Adrenal gland (tissue), 12 donors: ENCODE results near the gene VRK1. TPM values are rescaled to one million over a fixed set of nuclear protein-coding genes. Genes with fewer than 3 reads are reported as not detected.

Experiments used
- DNase-seq, 7 donors: peaks; one replicate each; pipeline ENCODE4 v3.0.0-alpha.2; 2019 to 2020
- H3K27ac ChIP-seq, 5 donors: fragments of 200-600 bp; sonication (generic) in 4 of 5; 1 replicate in 3 of 5; 2 replicates in 2 of 5; pipeline versions ENCODE4 v1.5.1 to v1.8.0; 2016 to 2020; ENCODE audit warnings: mild to moderate bottlenecking in 1 of 5
- H3K27me3 ChIP-seq: fragments of 200-600 bp; 2 replicates; pipeline ENCODE4 v1.8.0; 2021
- H3K36me3 ChIP-seq, 2 donors: fragments of 200-600 bp; replicated peaks in 1 of 2; 1 replicate in 1 of 2; 2 replicates in 1 of 2; pipeline versions ENCODE4 v1.5.1 to v1.8.0; 2018 to 2022
- H3K4me1 ChIP-seq, 2 donors: fragments of 200-600 bp; replicated peaks in 1 of 2; 1 replicate in 1 of 2; 2 replicates in 1 of 2; pipeline versions ENCODE4 v1.5.1 to v1.8.0; 2018 to 2021
- H3K4me3 ChIP-seq, 4 donors: fragments of 200-600 bp; sonication (generic) in 3 of 4; one replicate each; pipeline ENCODE4 v1.5.1; 2016 to 2018
- H3K9me3 ChIP-seq, 3 donors: fragments of 200-600 bp; sonication (generic) in 1 of 3; replicated peaks in 1 of 3; 1 replicate in 2 of 3; 2 replicates in 1 of 3; pipeline versions ENCODE4 v1.5.1 to v1.8.0; 2016 to 2021
- POLR2A ChIP-seq, 2 donors: fragments of 450-650 bp; IDR thresholded peaks; one replicate each; pipeline ENCODE4 v1.6.1; 2017; ENCODE audit warnings: antibody characterized with exemption in 2 of 2, mild to moderate bottlenecking in 2 of 2, moderate library complexity in 1 of 2
- WGBS, 4 donors: extraction: QIAGEN DNeasy Blood & Tissue Kit in 2 of 4; methylation state at CpG; one replicate each; pipeline versions ENCODE4 v1.1.5 to v1.1.7; 2013 to 2017; 5-methylcytosine and 5-hydroxymethylcytosine counted together
- intact Hi-C, 2 donors: fragments of 100-400 bp; cut with DNase I; formaldehyde crosslinking; loops; one replicate each; pipeline versions ENCODE4 v1.14.1 to v1.15.0; 2022 to 2023
- polyA plus RNA-seq, 3 donors: library from polyadenylated mRNA; stranded (reverse); fragments of 200-250 nt in 2 of 3; fragments of 350-450 nt in 1 of 3; fragmentation: Illumina TruSeq in 1 of 3; extraction: RNeasy Lipid Tissue Mini Kit (QIAGEN cat#74804) in 1 of 3; gene quantifications; one replicate each; pipeline ENCODE4 v1.2.3, GENCODE V29; 2013 to 2014
- total RNA-seq, 9 donors: library from RNA; depleted of rRNA in 4 of 9; stranded (reverse); fragments of >200 nt in 4 of 9; fragments of 120-200 nt in 1 of 9; fragmentation: NEBNext Ultra II Directional in 1 of 9; extraction: Animal tissue kit (Norgen Biotek cat#: 25700) in 1 of 9; gene quantifications; one replicate each; pipeline versions ENCODE4 v1.1.0 to v1.2.4, GENCODE V29; 2013 to 2023
- TF ChIP-seq, protein P1 (sequence below), 6 experiments: fragments of 450-650 bp in 4 of 6; fragments of 200-600 bp in 2 of 6; sonication (generic) in 1 of 6; IDR thresholded peaks; 1 replicate in 5 of 6; 2 replicates in 1 of 6; pipeline versions ENCODE4 v1.5.1 to v1.8.0; 2016 to 2021; ENCODE audit warnings: antibody characterized with exemption in 6 of 6, mild to moderate bottlenecking in 2 of 6, moderate library complexity in 1 of 6
- donor health status: healthy with polysubstance abuse.
- donor health status: Bipolar disorder and iron deficiency.
- donor health status: DM: yes; HTN: yes; CAD: no.
- donor health status: DM: no; HTN: no; CAD: no.
- donor health status: DM: no; HTN: no; CAD: no.
- donor health status: DM: yes; HTN: yes; CAD: no.

VRK1 gene
- total and polyA plus RNA-seq, 12 donors, result 2.9 to 25.5 (median 7.0) TPM

DNA sequence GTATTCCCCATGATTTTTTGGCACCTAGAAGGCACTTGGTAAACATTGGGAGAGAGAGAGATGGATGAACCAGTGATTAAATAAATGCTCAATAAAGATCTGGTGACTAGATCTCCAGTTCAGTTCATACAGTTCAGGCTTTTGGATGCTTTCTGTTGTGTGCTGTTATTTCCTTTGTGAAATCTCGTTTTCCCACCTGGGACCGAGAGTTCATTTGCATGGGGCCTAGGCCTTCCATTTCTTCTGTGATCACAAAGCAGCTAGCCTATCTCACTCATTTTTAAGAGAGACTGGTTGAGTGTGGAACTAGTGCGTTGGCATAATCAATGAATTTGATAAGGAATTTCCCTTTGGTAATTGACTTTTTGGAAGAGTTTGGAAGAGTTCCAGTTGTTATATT is 104.0 kb downstream of the VRK1 start:
- WGBS, 4 donors, result 89 to 95% (median 93%) methylated on average over 3 of the region's 3 CpGs
- Histone ChIP-seq H3K9me3 (no peaks in the 10 kb centered on the region), H3K4me1 (no peaks in the 10 kb centered on the region), H3K27me3 (no peaks in the 10 kb centered on the region), H3K27ac (no peak overlapping the region), H3K4me3 (no peak overlapping the region), H3K36me3 (no peaks in the 10 kb centered on the region)
- DNase-seq, result no peak
- intact Hi-C loops, result no loop called here
- TF ChIP-seq, protein P1, sequence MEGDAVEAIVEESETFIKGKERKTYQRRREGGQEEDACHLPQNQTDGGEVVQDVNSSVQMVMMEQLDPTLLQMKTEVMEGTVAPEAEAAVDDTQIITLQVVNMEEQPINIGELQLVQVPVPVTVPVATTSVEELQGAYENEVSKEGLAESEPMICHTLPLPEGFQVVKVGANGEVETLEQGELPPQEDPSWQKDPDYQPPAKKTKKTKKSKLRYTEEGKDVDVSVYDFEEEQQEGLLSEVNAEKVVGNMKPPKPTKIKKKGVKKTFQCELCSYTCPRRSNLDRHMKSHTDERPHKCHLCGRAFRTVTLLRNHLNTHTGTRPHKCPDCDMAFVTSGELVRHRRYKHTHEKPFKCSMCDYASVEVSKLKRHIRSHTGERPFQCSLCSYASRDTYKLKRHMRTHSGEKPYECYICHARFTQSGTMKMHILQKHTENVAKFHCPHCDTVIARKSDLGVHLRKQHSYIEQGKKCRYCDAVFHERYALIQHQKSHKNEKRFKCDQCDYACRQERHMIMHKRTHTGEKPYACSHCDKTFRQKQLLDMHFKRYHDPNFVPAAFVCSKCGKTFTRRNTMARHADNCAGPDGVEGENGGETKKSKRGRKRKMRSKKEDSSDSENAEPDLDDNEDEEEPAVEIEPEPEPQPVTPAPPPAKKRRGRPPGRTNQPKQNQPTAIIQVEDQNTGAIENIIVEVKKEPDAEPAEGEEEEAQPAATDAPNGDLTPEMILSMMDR (IDR thresholded peaks at IDR 0.05), result no peak
- TF ChIP-seq POLR2A (IDR thresholded peaks at IDR 0.05), result no peak

DNA sequence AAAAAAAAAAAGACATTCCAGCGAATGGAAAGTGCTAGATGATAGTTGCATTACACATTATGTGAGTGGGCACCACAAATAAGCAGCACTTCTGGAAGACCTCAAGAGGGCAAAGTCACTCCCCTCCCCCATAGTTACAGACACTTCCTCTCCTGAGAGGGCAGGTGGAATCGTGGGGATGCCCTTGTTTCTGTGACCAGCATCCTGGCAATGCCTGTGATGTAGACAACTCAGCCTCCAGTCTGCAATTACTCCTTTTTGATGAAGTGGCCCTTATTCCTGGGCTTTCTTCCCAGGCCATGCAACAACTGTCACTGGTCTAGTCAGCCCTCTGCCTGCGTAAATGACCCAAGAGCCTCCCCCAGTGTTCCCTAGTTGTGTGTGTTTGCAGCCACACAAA is 104.8 kb downstream of the VRK1 start:
- Histone ChIP-seq H3K9me3 (no peaks in the 10 kb centered on the region), H3K4me3 (no peak overlapping the region), H3K36me3 (no peaks in the 10 kb centered on the region), H3K4me1 (no peaks in the 10 kb centered on the region), H3K27me3 (no peaks in the 10 kb centered on the region), H3K27ac (no peak overlapping the region)
- intact Hi-C loops, result no loop called here
- DNase-seq, result no peak
- 86 to 98% (median 89%) methylated on average over 2 to 3 of the region's 3 CpGs for WGBS, 4 donors
- TF ChIP-seq, protein P1 (IDR thresholded peaks at IDR 0.05), result no peak
- no peak for TF ChIP-seq POLR2A (IDR thresholded peaks at IDR 0.05)

DNA sequence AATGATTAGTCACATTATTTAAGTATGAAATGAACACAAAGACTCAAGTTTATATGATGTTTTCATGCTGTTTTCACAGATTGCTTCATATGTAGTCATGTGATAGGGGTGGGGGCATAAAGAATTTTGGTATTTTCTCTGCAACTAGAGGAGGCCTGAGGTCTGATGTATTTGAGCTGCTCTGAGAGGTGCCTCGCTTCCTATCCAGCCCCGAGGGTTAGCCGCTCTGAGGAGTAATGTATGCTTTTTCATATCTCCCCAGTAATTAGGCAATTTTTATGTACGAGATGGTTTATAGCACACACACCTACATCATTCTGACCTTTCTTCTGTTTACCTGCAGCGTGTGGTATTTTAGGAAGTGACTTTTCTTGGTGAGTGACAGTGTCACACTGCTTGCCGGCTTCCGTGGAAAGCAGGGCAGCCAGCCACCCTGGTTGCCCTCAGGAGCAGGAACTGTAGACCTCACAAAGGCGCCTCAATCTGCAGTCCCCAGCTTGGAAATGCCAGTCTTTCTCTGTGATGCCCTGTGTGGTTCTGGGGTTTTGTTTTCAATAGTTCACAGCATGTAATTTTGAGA is 106.4 kb downstream of the VRK1 start:
- H3K4me1 ChIP-seq, result no peaks in the 10 kb centered on the region
- TF ChIP-seq, protein P1 (IDR thresholded peaks at IDR 0.05), result no peak
- TF ChIP-seq POLR2A (IDR thresholded peaks at IDR 0.05), result no peak
- 92 to 97% (median 93%) methylated on average over 8 of the region's 8 CpGs for WGBS, 4 donors
- intact Hi-C loops, result no loop called here
- H3K4me3 ChIP-seq, result no peak overlapping the region
- no peak for DNase-seq
- no peaks in the 10 kb centered on the region for H3K36me3 ChIP-seq
- no peak overlapping the region for H3K27ac ChIP-seq
- H3K27me3 ChIP-seq, result no peaks in the 10 kb centered on the region
- no peaks in the 10 kb centered on the region for H3K9me3 ChIP-seq

DNA sequence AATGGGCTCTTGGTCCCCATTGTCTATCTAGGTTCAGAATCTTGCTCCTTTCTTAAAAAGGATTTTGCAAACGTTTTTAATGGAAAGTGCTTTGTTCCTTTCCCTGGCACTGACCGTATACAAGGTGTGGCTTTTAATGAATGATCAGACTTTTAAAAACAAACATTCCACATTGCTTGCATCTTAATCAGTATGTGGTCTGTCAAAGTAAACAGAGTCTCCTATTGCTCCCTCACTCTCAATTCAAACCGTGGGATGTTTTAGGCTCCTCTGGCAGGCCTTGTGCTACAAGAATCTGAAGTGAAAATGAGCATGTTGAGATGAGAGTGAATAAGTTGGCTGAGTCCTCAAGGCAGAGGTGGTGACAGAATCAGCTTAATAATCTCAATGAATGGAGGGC is 107.0 kb downstream of the VRK1 start:
- intact Hi-C loops, result no loop called here
- H3K27me3 ChIP-seq, result no peaks in the 10 kb centered on the region
- DNase-seq, result no peak
- no peaks in the 10 kb centered on the region for H3K36me3 ChIP-seq
- TF ChIP-seq, protein P1 (IDR thresholded peaks at IDR 0.05), result no peak
- TF ChIP-seq POLR2A (IDR thresholded peaks at IDR 0.05), result no peak
- WGBS, 4 donors, result 59 to 66% (median 62%) methylated on average over 3 of the region's 3 CpGs
- no peak overlapping the region for H3K4me3 ChIP-seq
- no peaks in the 10 kb centered on the region for H3K9me3 ChIP-seq
- no peak overlapping the region for H3K27ac ChIP-seq
- no peaks in the 10 kb centered on the region for H3K4me1 ChIP-seq
